Fibroblast of lung (primary cell): ENCODE results near the gene TIMM8B.

Source experiments
- EZH2 ChIP-seq: IDR thresholded peaks from 2 replicates; pipeline ENCODE4 v1.5.1; 2012; ENCODE audit warnings: low read length, control low read depth, mild to moderate bottlenecking; ENCODE audit errors: missing control alignments
- TF ChIP-seq, protein P1 (sequence below), 2 donors: IDR thresholded peaks in 1 of 2; conservative IDR thresholded peaks in 1 of 2; 1 replicate in 1 of 2; 2 replicates in 1 of 2; pipeline ENCODE4 v1.5.1; 2011 to 2012; ENCODE audit warnings: low read length in 2 of 2, control low read depth in 1 of 2, inconsistent platforms in 1 of 2, low read depth in 1 of 2, mild to moderate bottlenecking in 1 of 2

DNA sequence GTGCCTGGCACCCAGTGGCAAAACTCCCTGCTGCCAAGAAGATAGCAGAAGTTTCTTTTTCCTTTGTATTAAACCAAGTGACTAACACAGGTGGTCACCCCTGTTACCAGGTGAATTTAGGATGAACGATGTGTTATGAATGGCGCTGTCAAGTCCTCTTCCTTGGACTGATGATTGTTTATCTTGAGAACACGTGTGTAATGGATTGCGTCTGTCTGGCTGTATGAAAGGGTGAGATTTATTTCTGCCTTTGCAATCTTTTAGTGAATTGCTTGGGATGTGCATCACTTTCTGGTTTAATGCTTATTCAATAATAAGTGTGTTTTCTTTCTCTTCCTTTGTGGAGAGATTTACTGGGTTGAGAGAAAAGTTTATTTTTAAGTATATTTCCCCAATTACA, 36.6 kb upstream of the TIMM8B start:
- TF ChIP-seq, protein P1, sequence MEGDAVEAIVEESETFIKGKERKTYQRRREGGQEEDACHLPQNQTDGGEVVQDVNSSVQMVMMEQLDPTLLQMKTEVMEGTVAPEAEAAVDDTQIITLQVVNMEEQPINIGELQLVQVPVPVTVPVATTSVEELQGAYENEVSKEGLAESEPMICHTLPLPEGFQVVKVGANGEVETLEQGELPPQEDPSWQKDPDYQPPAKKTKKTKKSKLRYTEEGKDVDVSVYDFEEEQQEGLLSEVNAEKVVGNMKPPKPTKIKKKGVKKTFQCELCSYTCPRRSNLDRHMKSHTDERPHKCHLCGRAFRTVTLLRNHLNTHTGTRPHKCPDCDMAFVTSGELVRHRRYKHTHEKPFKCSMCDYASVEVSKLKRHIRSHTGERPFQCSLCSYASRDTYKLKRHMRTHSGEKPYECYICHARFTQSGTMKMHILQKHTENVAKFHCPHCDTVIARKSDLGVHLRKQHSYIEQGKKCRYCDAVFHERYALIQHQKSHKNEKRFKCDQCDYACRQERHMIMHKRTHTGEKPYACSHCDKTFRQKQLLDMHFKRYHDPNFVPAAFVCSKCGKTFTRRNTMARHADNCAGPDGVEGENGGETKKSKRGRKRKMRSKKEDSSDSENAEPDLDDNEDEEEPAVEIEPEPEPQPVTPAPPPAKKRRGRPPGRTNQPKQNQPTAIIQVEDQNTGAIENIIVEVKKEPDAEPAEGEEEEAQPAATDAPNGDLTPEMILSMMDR (conservative IDR thresholded peaks at IDR 0.05 in 1 of 2, IDR thresholded peaks at IDR 0.05 in 1 of 2; ENCODE audit: low read depth in 1 of 2, low read length in 2 of 2): no peak
- TF ChIP-seq EZH2: no peak
